GM18505 (cell line): ENCODE data around the gene PTPRM.

Source experiments
- ATAC-seq: cut with Tn5 transposase; IDR thresholded peaks from one replicate; pipeline ENCODE4 v1.9.1; 2021; ENCODE audit not compliant: unreplicated experiment
- POLR2A ChIP-seq: IDR thresholded peaks from 4 replicates; pipeline ENCODE4 v1.6.1; 2011; ENCODE audit warnings: borderline replicate concordance; ENCODE audit not compliant: insufficient read depth, insufficient read length; ENCODE audit errors: extremely low read depth

PTPRM gene

DNA sequence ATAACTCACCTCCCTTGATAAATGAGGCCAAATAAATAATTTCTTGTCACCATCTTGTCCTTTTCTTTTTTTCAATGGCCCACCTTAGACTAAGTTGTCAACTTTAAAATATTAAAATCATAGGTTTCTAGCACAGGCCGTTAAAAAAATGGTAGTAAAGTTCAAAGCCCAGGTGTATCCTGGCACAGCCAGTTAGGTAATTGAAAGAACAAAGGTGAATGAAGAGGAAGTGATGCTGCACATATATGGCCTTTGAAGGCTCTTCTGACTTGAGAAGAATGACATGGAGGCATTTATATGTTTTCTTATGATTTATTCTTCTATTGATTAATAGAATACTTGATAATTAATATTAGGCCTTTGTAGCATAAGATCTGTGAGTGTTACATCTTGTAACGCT, 208.7 kb downstream of the PTPRM start:
- no peak for TF ChIP-seq POLR2A
- no peak for ATAC-seq

- TF ChIP-seq POLR2A: no peak
- ATAC-seq: no peak
Measured at GRCh38 chr18:7778181-7778580, 211.1 kb downstream of the PTPRM start.

DNA sequence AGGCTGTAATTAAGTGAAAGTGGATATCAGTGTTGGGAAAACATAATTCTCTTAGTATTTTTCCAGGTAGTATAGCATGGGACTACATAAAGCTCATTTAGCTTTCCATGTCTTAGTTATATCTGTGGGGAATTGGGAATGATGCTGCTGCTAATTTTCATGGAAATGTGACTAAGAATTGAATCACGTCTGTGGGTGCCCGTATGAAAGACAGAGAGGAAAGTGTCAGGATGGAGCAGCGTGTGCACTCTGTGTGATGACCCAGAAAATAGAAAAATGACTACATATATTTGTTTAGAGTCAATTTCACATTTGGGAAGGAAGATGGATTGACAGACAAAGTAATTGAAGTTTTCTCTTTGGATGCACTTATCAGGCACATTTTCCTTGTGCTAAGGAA, 212.1 kb downstream of the PTPRM start:
- no peak for ATAC-seq
- TF ChIP-seq POLR2A: no peak

- no peak for TF ChIP-seq POLR2A
- no peak for ATAC-seq
Measured at GRCh38 chr18:7784171-7784570, 217.1 kb downstream of the PTPRM start.

GRCh38 chr18:7786569-7786968, 219.5 kb downstream of the PTPRM start:
- no peak for ATAC-seq
- TF ChIP-seq POLR2A: no peak

DNA sequence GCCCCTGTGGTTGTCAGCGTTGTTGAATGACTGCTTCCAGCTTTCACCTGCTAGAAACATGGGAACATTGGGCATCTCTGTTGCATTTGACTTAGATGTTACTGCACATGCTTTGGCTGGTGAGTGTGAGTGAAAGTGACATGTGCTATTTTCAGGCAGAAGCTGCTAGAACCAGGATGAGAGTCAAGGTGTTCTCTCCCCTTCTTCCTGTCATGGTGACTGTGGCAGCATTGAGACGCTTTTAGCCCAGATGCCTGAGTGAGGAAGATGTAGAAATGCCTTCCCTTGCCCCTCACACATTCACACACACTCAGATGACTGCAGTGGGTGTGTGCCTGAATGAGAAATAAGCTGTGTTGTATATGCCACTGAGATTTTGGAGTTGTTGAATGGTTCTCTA, 220.2 kb downstream of the PTPRM start:
- ATAC-seq: no peak
- TF ChIP-seq POLR2A: no peak

DNA sequence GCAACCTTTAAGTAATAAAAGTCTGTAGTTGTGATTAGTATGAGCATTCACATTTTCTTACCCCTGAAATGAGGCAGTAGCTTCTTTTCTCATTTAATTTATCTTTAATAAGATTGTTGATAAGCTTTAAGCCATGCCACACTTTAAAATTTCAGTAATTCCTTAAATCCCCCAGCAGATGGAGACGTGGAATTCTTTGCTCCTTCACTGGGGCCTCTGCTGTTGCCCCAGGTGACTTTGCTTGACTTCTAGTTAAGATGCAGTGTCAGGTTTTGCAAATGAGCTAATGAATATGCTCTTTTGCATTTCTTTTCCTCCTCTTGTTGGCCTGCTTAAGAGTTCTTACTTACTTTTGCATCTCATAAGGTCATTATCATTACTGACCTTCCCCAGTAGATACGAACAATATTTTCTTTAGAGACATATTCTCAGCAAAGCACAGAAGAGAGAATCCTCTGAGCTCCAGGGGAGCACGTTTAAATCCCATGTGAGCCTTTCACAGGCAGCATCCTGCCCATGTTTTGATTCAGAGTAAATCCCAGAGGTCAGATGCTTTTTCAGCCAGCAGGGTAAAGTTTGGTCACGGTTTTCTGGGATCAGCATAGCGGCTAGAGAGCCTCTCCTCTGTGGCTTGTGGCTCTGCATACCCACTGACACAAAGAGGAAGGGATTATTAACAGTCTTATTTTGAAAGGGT, 222.9 kb downstream of the PTPRM start:
- no peak for TF ChIP-seq POLR2A
- ATAC-seq: no peak

DNA sequence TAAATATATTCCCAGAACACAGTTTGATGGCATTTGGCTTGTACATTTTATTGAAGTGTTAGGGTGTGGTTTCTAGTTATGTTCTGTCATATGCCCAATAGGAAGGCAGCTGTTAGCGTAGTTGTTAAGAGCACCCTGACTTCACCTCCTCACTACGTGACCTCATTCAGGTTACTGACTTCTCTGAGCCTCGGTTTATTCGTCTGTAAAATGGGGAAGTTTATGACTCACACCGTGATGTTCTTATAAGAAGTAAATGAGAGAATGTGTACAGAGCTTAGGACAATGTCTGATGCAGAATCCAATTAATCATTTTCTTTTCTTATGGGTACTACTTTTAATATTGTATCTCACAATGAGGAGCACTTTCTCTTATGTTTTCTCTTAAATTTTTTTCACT, 226.0 kb downstream of the PTPRM start:
- ATAC-seq: no peak
- no peak for TF ChIP-seq POLR2A

DNA sequence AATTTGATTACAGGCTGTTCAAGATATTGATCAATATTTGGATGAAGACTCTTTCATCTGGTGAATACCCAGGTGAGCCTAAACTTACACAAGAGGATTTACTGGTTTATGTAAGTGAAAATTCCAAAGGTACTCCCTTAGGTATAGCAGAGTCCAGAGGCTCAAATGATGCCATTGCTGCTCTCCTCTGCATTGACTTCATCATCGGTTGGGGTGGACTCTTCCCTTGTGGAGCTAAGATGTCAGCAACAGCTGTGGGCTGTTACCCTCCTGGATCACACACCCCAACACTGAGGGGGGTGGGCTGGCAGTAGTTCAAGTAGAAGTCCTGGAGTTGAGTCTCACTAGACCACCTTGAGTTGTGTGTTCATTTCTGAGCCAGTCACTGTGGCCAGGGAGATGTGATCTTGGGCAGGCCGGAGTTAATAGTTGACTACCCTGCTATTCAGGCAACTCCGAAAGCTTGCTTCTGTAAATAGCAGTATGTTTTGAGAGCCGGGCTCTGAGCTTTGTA, 236.9 kb downstream of the PTPRM start:
- ATAC-seq: no peak
- no peak for TF ChIP-seq POLR2A

DNA sequence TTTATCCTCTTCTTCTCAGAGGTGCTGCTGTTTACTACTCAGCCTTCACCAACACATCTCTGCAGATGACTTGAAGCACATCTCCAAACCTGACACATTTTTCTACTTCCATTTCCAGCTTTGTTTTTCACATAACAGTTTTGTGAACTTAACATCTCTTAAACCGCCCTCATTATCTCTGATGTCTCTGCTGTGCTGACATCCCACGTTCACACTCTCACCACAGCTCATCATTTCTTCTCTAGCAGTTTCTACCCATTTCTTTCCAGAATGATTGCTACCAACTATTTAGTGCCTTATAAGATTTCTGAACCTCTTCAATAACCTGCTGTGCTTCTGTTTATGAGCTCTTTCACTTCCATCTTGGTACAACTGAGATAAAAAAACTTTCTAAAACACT, 238.0 kb downstream of the PTPRM start:
- ATAC-seq: no peak
- no peak for TF ChIP-seq POLR2A

GRCh38 chr18:7805880-7806279, 238.8 kb downstream of the PTPRM start:
- no peak for ATAC-seq
- TF ChIP-seq POLR2A: no peak

DNA sequence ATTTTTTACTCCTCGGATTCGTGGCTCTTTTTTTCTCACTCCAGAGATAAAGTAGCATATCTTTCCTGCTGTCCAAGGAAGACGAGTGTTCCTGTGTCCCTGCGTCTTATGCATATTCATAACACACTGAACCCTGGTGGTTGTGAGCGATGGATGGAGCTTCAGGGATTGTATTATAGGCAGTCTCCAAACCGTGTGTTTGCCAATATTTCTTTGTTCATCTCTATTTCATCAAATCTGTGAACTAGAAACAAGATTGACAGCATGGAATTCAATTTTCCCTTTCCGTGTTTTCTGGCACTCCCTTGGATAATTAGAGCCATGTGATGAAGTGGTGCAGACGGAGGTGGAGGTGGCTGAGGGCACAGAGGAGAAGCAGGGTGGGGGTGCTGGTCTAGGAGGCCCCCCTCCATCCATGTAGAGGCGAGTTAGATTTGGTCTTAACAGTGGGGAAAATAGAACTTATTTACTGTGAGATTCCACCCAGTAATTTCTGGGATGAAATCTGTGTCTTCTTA, 240.9 kb downstream of the PTPRM start:
- no peak for ATAC-seq

GRCh38 chr18:7808992-7809391, 241.9 kb downstream of the PTPRM start:
- no peak for ATAC-seq

More for the DNA sequence above, 240.9 kb downstream of the PTPRM start:
- TF ChIP-seq POLR2A: no peak

GRCh38 chr18:7809455-7809854, 242.3 kb downstream of the PTPRM start:
- TF ChIP-seq POLR2A: no peak
- ATAC-seq: no peak

More at GRCh38 chr18:7808992-7809391, 241.9 kb downstream of the PTPRM start:
- TF ChIP-seq POLR2A: no peak
